HepG2 (cell line): ENCODE data around the gene RAPGEF5. TPM values are rescaled to one million over a fixed set of nuclear protein-coding genes. Genes with fewer than 3 reads are reported as not detected.

Experiments used
- ATAC-seq: fragments of 200-7000 bp; cut with Tn5 transposase; 3 replicates; pipeline ENCODE4 v1.9.1; 2020; ENCODE audit warnings: mild to moderate bottlenecking, moderate library complexity
- BruUV-seq: library from RNA; stranded (reverse); fragments of 400-500 nt; replicated peaks from 2 replicates; lab custom pipeline; 2021; lab: Mats Ljungman, UMichigan
- CTCF ChIA-PET: fragments of 300-600 bp; formaldehyde crosslinking; extraction: SDS; loops from one replicate; lab custom pipeline; 2021; ENCODE audit warnings: low total read pairs, inconsistent platforms, low intra/inter-chr PET ratio; lab: Yijun Ruan, JAX
- POLR2A ChIA-PET: fragments of 350-600 bp; sonication (Branson Sonifier 250); formaldehyde crosslinking; loops from one replicate; lab custom pipeline; 2020; ENCODE audit warnings: antibody characterized with exemption, inconsistent platforms; lab: Yijun Ruan, JAX
- DNase-seq: peaks from one replicate; pipeline ENCODE4 v3.0.0-alpha.2; 2015; ENCODE audit warnings: low spot score
- FAIRE-seq: peaks from 3 replicates; lab custom pipeline; 2011; peaks lifted over from hg19 to GRCh38; lab: Jason Lieb, UNC
- H2AFZ ChIP-seq: one replicate; pipeline ENCODE4 v1.6.1; 2011; ENCODE audit warnings: low read length, inconsistent platforms
- H3K27ac ChIP-seq: fragments of 300-600 bp; 3 replicates; pipeline ENCODE4 v1.8.0; 2011; ENCODE audit warnings: mixed run types, mild to moderate bottlenecking, mixed read lengths, low read length, inconsistent platforms; ENCODE audit not compliant: insufficient read depth; ENCODE audit errors: extremely low read length
- H3K27me3 ChIP-seq, 2 experiments: fragments of 200-600 bp in 1 of 2; 2 replicates in 1 of 2; 3 replicates in 1 of 2; pipeline versions ENCODE4 v1.6.0 to v1.8.0; 2011; ENCODE audit warnings: low read length in 2 of 2, mild to moderate bottlenecking in 2 of 2, moderate library complexity in 2 of 2, inconsistent platforms in 1 of 2; ENCODE audit not compliant: insufficient read depth in 2 of 2, control insufficient read depth in 1 of 2
- H3K36me3 ChIP-seq, 2 experiments: fragments of 200-600 bp in 1 of 2; replicated peaks in 1 of 2; 2 replicates in 1 of 2; 3 replicates in 1 of 2; pipeline versions ENCODE4 v1.5.1 to v1.8.0; 2011; ENCODE audit warnings: low read length in 2 of 2, inconsistent platforms in 1 of 2; ENCODE audit not compliant: insufficient read depth in 2 of 2, control insufficient read depth in 1 of 2
- H3K4me1 ChIP-seq: 2 replicates; pipeline ENCODE4 v1.5.1; 2012; ENCODE audit warnings: low read length, inconsistent platforms; ENCODE audit not compliant: insufficient read depth
- H3K4me2 ChIP-seq: 2 replicates; pipeline ENCODE4 v1.6.0; 2011; ENCODE audit warnings: low read depth, low read length, inconsistent platforms
- H3K4me3 ChIP-seq, 3 experiments: fragments of 200-600 bp in 1 of 3; sonication (generic), shearing (Covaris generic) in 1 of 3; replicated peaks in 1 of 3; 2 replicates each; pipeline ENCODE4 v1.5.1; 2011 to 2016; ENCODE audit warnings: low read length in 3 of 3, inconsistent platforms in 2 of 3, low read depth in 2 of 3, mild to moderate bottlenecking in 2 of 3, control low read depth in 1 of 3, mixed read lengths in 1 of 3; ENCODE audit not compliant: insufficient read depth in 1 of 3
- H3K79me2 ChIP-seq: one replicate; pipeline ENCODE4 v1.6.1; 2011; ENCODE audit warnings: low read length, inconsistent platforms; ENCODE audit not compliant: insufficient read depth
- H3K9ac ChIP-seq: 2 replicates; pipeline ENCODE4 v1.6.0; 2011; ENCODE audit warnings: mild to moderate bottlenecking, low read depth, low read length, inconsistent platforms; ENCODE audit not compliant: insufficient read depth
- H3K9me3 ChIP-seq: 2 replicates; pipeline ENCODE4 v1.5.1; 2012; ENCODE audit warnings: mild to moderate bottlenecking, low read length
- H4K20me1 ChIP-seq: 2 replicates; pipeline ENCODE4 v1.6.0; 2011; ENCODE audit warnings: inconsistent platforms, mild to moderate bottlenecking, low read length, moderate library complexity; ENCODE audit not compliant: insufficient read depth
- BCL6 ChIP-seq: IDR thresholded peaks from 2 replicates; pipeline ENCODE4 v1.6.1; 2016; ENCODE audit warnings: missing genetic modification reagents, missing compliant biosample characterization
- FOXP1 ChIP-seq, 2 experiments: fragments of 450-650 bp in 1 of 2; IDR thresholded peaks; 2 replicates each; pipeline ENCODE4 v1.6.1; 2017 to 2018; ENCODE audit warnings: antibody characterized with exemption in 1 of 2
- HDAC6 ChIP-seq: fragments of 200-600 bp; sonication (generic); IDR thresholded peaks from 2 replicates; pipeline ENCODE4 v1.7.0; 2017; ENCODE audit warnings: mild to moderate bottlenecking, antibody characterized with exemption, low read length, low read depth
- HNF4A ChIP-seq: sonication (generic); formaldehyde crosslinking; IDR thresholded peaks from 2 replicates; pipeline ENCODE4 v1.4.0; 2020; ENCODE audit warnings: missing genetic modification reagents
- HNF4G ChIP-seq, 2 experiments: sonication (generic) in 1 of 2; formaldehyde crosslinking in 1 of 2; IDR thresholded peaks; 2 replicates each; pipeline versions ENCODE4 v1.4.0 to v1.6.1; 2011 to 2020; ENCODE audit warnings: borderline replicate concordance in 2 of 2, low read depth in 2 of 2, mild to moderate bottlenecking in 2 of 2, low read length in 1 of 2, missing genetic modification reagents in 1 of 2, moderate library complexity in 1 of 2
- JUN ChIP-seq: sonication (generic); formaldehyde crosslinking; IDR thresholded peaks from 2 replicates; pipeline ENCODE4 v1.4.0; 2020; ENCODE audit warnings: mild to moderate bottlenecking, missing genetic modification reagents
- SOX13 ChIP-seq, 3 experiments: fragments of 450-650 bp in 1 of 3; sonication (generic) in 1 of 3; formaldehyde crosslinking in 1 of 3; IDR thresholded peaks in 2 of 3; conservative IDR thresholded peaks in 1 of 3; 2 replicates each; pipeline versions ENCODE4 v1.5.0 to v1.6.1; 2016 to 2020; ENCODE audit warnings: antibody characterized with exemption in 1 of 3, mild to moderate bottlenecking in 1 of 3, missing compliant biosample characterization in 1 of 3, missing genetic modification reagents in 1 of 3, moderate library complexity in 1 of 3
- SOX5 ChIP-seq: IDR thresholded peaks from 2 replicates; pipeline ENCODE4 v1.6.1; 2016; ENCODE audit warnings: borderline replicate concordance
- SOX6 ChIP-seq, 2 experiments: fragments of 450-650 bp in 1 of 2; sonication (generic) in 1 of 2; formaldehyde crosslinking in 1 of 2; IDR thresholded peaks; 2 replicates each; pipeline versions ENCODE4 v1.4.0 to v1.6.1; 2017 to 2020; ENCODE audit warnings: antibody characterized with exemption in 1 of 2, mild to moderate bottlenecking in 1 of 2, missing genetic modification reagents in 1 of 2
- TBX2 ChIP-seq: sonication (generic); formaldehyde crosslinking; IDR thresholded peaks from 2 replicates; pipeline ENCODE4 v1.5.0; 2020; ENCODE audit warnings: missing genetic modification reagents, mild to moderate bottlenecking, borderline replicate concordance
- XRCC5 ChIP-seq: fragments of 200-400 bp; formaldehyde crosslinking; optimal IDR thresholded peaks from 2 replicates; pipeline ENCODE3; 2017; ENCODE audit warnings: mild to moderate bottlenecking, low read length
- ZBTB21 ChIP-seq: sonication (generic); formaldehyde crosslinking; IDR thresholded peaks from 2 replicates; pipeline ENCODE4 v1.4.0; 2020; ENCODE audit warnings: missing genetic modification reagents
- ZEB1 ChIP-seq: IDR thresholded peaks from 2 replicates; pipeline ENCODE4 v1.6.1; 2012; ENCODE audit warnings: mild to moderate bottlenecking, low read depth, inconsistent platforms; ENCODE audit not compliant: insufficient replicate concordance
- ZNF562 ChIP-seq: sonication (generic); formaldehyde crosslinking; IDR thresholded peaks from 2 replicates; pipeline ENCODE4 v1.8.0; 2022; ENCODE audit warnings: missing genetic modification reagents, borderline replicate concordance
- ZNF792 ChIP-seq: IDR thresholded peaks from 2 replicates; pipeline ENCODE4 v1.6.1; 2016
- WGBS: methylation state at CpG from one replicate; pipeline ENCODE4 v1.1.6; 2017; ENCODE audit warnings: low lambda C conversion rate; 5-methylcytosine and 5-hydroxymethylcytosine counted together
- in situ Hi-C: cut with HindIII; loops from 2 replicates; pipeline ENCODE4 v1.10.0; 2017; ENCODE audit warnings: low pct_unique_long_range_greater_than_20kb; ENCODE audit not compliant: extremely low pct_ligation_motif_present
- intact Hi-C: fragments of 100-400 bp; cut with micrococcal nuclease; formaldehyde crosslinking; loops from one replicate; pipeline ENCODE4 v1.10.0; 2022; ENCODE audit not compliant: unreplicated experiment
- polyA plus RNA-seq, 8 experiments: library from polyadenylated mRNA; depleted of rRNA in 3 of 8; stranded (reverse) in 7 of 8; unstranded in 1 of 8; fragments of >200 nt; fragmentation: Illumina TruSeq in 4 of 8; extraction: Trizol in 4 of 8; gene quantifications; 2 replicates each; pipeline versions ENCODE4 v1.2.1 to v1.2.3, GENCODE V29; 2011 to 2016; ENCODE audit warnings: low read depth in 4 of 8, missing spikeins in 1 of 8, mixed read lengths in 1 of 8; ENCODE audit not compliant: insufficient read depth in 1 of 8
- total RNA-seq, 5 experiments: library from RNA; depleted of rRNA; stranded (reverse); fragments of >200 nt; fragmentation: Illumina TruSeq; extraction: Trizol; gene quantifications; 2 replicates each; pipeline ENCODE4 v1.2.3, GENCODE V29; 2016; ENCODE audit warnings: low read depth in 1 of 5
- TF ChIP-seq, protein P1 (sequence below): sonication (generic); formaldehyde crosslinking; IDR thresholded peaks from 2 replicates; pipeline ENCODE4 v1.4.0; 2020; ENCODE audit warnings: missing genetic modification reagents
- TF ChIP-seq, protein P2 (sequence below): sonication (generic); formaldehyde crosslinking; conservative IDR thresholded peaks from 2 replicates; pipeline ENCODE4 v1.4.0; 2020; ENCODE audit warnings: mild to moderate bottlenecking, missing genetic modification reagents, moderate library complexity

Gene RAPGEF5
- total and polyA plus RNA-seq, 2 of the 13 experiments (the other 11 are each of a cell fraction or from before 2014, with no cell fraction given): 17.1 to 23.4 TPM

DNA sequence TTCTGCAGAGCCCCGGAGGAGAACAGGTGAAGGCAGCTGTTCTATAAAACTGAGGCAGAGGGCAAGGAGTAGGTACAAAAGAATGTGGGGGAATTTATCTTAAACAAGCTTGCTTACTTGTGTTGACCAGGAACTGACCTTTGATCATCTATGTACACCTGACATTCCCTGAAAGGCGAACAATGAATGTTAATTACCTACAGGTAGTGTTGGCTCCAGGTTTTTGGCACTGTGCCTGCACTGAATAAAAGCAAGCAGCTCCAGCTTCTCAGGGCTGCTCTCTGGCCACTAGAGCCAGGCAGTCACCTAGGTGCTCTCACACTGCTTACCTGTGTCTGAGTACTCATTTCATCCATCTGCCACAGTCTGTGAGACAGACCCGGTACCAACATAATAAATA lies 87.0 kb downstream of the RAPGEF5 start:
- Histone ChIP-seq H3K4me3 (no peak overlapping the region), H3K27ac (no peak overlapping the region), H3K4me1 (peaks cover 27% of the 10 kb centered on the region), H3K27me3 (no peaks in the 10 kb centered on the region), H3K79me2 (no peaks in the 10 kb centered on the region), H2AFZ (no peak overlapping the region), H3K4me2 (no peak overlapping the region), H4K20me1 (peaks cover 24% of the 10 kb centered on the region), H3K9ac (no peak overlapping the region), H3K9me3 (no peaks in the 10 kb centered on the region), H3K36me3 (peaks cover 8 to 22% of the 10 kb centered on the region in 2 experiments; a peak in 3 of 5 replicates)
- no peak for FAIRE-seq
- intact Hi-C loops: loop anchor here (10.0 kb wide), 1 partner anchor 135 kb away; no protein-coding TSS in a partner anchor
- BruUV-seq: no TSS peak
- in situ Hi-C loops: no loop called here
- peak; percentile 45 for DNase-seq
- peak; percentile 39; the same call in 2 of the 3 replicates for ATAC-seq
- TF ChIP-seq XRCC5 (no peak), FOXP1 (IDR thresholded peaks at IDR 0.05) (no peak), FOXP1 (CRISPR knock-in tag; IDR thresholded peaks at IDR 0.05) (peak; percentile 29; the same call in 1 of the 2 replicates), SOX13 (IDR thresholded peaks at IDR 0.05) (no peak), SOX13 (CRISPR knock-in tag; conservative IDR thresholded peaks at IDR 0.05 in 1 of 2, IDR thresholded peaks at IDR 0.05 in 1 of 2) (peak in 1 of 2 experiments; percentile 66; a peak in 2 of 4 replicates), ZNF792 (no peak), HNF4A (CRISPR knock-in tag) (peak; percentile 49), BCL6 (CRISPR knock-in tag) (0 out of 2 replicates have a peak, but pooled peaks have one; percentile 8), HNF4G (IDR thresholded peaks at IDR 0.05; ENCODE audit: borderline replicate concordance, low read depth, low read length) (peak; percentile 41; the same call in 1 of the 2 replicates), HNF4G (CRISPR knock-in tag; IDR thresholded peaks at IDR 0.05; ENCODE audit: borderline replicate concordance, low read depth) (no peak), SOX5 (CRISPR knock-in tag) (peak; percentile 73; the same call in 1 of the 2 replicates), JUN (CRISPR knock-in tag) (no peak), ZNF562 (no peak), SOX6 (IDR thresholded peaks at IDR 0.05) (no peak), SOX6 (CRISPR knock-in tag; IDR thresholded peaks at IDR 0.05) (peak; percentile 57), TBX2 (CRISPR knock-in tag) (peak; percentile 24; the same call in 1 of the 2 replicates), ZEB1 (peak; percentile 95), ZBTB21 (CRISPR knock-in tag) (no peak), HDAC6 (no peak)
- TF ChIP-seq, protein P1, sequence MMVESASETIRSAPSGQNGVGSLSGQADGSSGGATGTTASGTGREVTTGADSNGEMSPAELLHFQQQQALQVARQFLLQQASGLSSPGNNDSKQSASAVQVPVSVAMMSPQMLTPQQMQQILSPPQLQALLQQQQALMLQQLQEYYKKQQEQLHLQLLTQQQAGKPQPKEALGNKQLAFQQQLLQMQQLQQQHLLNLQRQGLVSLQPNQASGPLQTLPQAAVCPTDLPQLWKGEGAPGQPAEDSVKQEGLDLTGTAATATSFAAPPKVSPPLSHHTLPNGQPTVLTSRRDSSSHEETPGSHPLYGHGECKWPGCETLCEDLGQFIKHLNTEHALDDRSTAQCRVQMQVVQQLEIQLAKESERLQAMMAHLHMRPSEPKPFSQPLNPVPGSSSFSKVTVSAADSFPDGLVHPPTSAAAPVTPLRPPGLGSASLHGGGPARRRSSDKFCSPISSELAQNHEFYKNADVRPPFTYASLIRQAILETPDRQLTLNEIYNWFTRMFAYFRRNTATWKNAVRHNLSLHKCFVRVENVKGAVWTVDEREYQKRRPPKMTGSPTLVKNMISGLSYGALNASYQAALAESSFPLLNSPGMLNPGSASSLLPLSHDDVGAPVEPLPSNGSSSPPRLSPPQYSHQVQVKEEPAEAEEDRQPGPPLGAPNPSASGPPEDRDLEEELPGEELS (CRISPR knock-in tag): 0 out of 2 replicates have a peak, but pooled peaks have one; percentile 36
- TF ChIP-seq, protein P2, sequence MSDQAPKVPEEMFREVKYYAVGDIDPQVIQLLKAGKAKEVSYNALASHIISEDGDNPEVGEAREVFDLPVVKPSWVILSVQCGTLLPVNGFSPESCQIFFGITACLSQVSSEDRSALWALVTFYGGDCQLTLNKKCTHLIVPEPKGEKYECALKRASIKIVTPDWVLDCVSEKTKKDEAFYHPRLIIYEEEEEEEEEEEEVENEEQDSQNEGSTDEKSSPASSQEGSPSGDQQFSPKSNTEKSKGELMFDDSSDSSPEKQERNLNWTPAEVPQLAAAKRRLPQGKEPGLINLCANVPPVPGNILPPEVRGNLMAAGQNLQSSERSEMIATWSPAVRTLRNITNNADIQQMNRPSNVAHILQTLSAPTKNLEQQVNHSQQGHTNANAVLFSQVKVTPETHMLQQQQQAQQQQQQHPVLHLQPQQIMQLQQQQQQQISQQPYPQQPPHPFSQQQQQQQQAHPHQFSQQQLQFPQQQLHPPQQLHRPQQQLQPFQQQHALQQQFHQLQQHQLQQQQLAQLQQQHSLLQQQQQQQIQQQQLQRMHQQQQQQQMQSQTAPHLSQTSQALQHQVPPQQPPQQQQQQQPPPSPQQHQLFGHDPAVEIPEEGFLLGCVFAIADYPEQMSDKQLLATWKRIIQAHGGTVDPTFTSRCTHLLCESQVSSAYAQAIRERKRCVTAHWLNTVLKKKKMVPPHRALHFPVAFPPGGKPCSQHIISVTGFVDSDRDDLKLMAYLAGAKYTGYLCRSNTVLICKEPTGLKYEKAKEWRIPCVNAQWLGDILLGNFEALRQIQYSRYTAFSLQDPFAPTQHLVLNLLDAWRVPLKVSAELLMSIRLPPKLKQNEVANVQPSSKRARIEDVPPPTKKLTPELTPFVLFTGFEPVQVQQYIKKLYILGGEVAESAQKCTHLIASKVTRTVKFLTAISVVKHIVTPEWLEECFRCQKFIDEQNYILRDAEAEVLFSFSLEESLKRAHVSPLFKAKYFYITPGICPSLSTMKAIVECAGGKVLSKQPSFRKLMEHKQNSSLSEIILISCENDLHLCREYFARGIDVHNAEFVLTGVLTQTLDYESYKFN: 0 out of 2 replicates have a peak, but pooled peaks have one; percentile 26
- 75% methylated on average over 3 of the region's 3 CpGs for WGBS
- CTCF ChIA-PET: no interaction called here
- POLR2A ChIA-PET: no interaction called here
